HG03442 (cell line): ENCODE results near the gene C9orf57.
"Not testable (repeated sequence)": the region's sequence is repeated elsewhere in the genome, so short reads cannot be mapped to it uniquely, and the experiment has no call there.

ENCODE experiments used
- ATAC-seq: cut with Tn5 transposase; IDR thresholded peaks from one replicate; pipeline ENCODE4 v1.9.1; 2021; ENCODE audit warnings: mild to moderate bottlenecking, moderate library complexity; ENCODE audit not compliant: unreplicated experiment

The C9orf57 gene

GRCh38 chr9:72060513-72060912 is at the start of gene C9orf57:
Gene C9orf57, minus strand, starts transcription at chr9:72060613. Its CDS starts 1,282 bp downstream, at chr9:72059331.
- no peak for ATAC-seq

- ATAC-seq = no peak
These were observed 42.1 kb upstream of the C9orf57 start for GRCh38 chr9:72102520-72102919.

- ATAC-seq = not testable (repeated sequence)
These were observed 35.1 kb upstream of the C9orf57 start for GRCh38 chr9:72095520-72095919.

GRCh38 chr9:72092820-72093219 is 32.4 kb upstream of the C9orf57 start:
- ATAC-seq = no peak

GRCh38 chr9:72089451-72090130 is 29.2 kb upstream of the C9orf57 start:
- ATAC-seq = no peak

GRCh38 chr9:72082536-72082935 is 22.1 kb upstream of the C9orf57 start:
- no peak for ATAC-seq

GRCh38 chr9:72074666-72075065 is 14.3 kb upstream of the C9orf57 start:
- ATAC-seq = not testable (repeated sequence)

GRCh38 chr9:72065076-72065475 is 4.7 kb upstream of the C9orf57 start:
- ATAC-seq = no peak

GRCh38 chr9:72052122-72052521 is 8.3 kb downstream of the C9orf57 start:
- ATAC-seq = no peak

- ATAC-seq = no peak
These were observed 11.6 kb downstream of the C9orf57 start for GRCh38 chr9:72048850-72049249.

GRCh38 chr9:72046630-72047456 is 13.6 kb downstream of the C9orf57 start:
- no peak for ATAC-seq

- ATAC-seq = no peak
These were observed 16.3 kb downstream of the C9orf57 start for GRCh38 chr9:72044095-72044494.

- ATAC-seq = no peak
These were observed 16.8 kb downstream of the C9orf57 start for GRCh38 chr9:72043576-72043975.

- no peak for ATAC-seq
These were observed 17.5 kb downstream of the C9orf57 start for GRCh38 chr9:72042928-72043327.

GRCh38 chr9:72041775-72042194 is 18.6 kb downstream of the C9orf57 start:
- ATAC-seq = no peak

- no peak for ATAC-seq
These were observed 19.0 kb downstream of the C9orf57 start for GRCh38 chr9:72041369-72041768.

- ATAC-seq = no peak
These were observed 20.9 kb downstream of the C9orf57 start for GRCh38 chr9:72039532-72039931.

GRCh38 chr9:72038890-72039410 is 21.5 kb downstream of the C9orf57 start:
- ATAC-seq = peak; percentile 68

GRCh38 chr9:72038408-72038807 is 22.0 kb downstream of the C9orf57 start:
- ATAC-seq = no peak

GRCh38 chr9:72037571-72037970 is 22.8 kb downstream of the C9orf57 start:
- no peak for ATAC-seq

- no peak for ATAC-seq
These were observed 29.6 kb downstream of the C9orf57 start for GRCh38 chr9:72030767-72031166.

- no peak for ATAC-seq
These were observed 30.4 kb downstream of the C9orf57 start for GRCh38 chr9:72029986-72030385.
